Right lobe of liver (tissue), 6 donors: ENCODE measurements around the gene ADAMTS7. TPM values are rescaled to one million over a fixed set of nuclear protein-coding genes. Genes with fewer than 3 reads are reported as not detected.
A peak's percentile ranks its signal among the peaks of the same experiment; 100 is the strongest.
"Not testable (repeated sequence)": the region's sequence is repeated elsewhere in the genome, so short reads cannot be mapped to it uniquely, and the experiment has no call there.

ENCODE experiments used
- ATAC-seq, 4 donors: fragments of 200-7000 bp; cut with Tn5 transposase; one replicate each; pipeline ENCODE4 v1.9.1; 2020; ENCODE audit warnings: mild to moderate bottlenecking in 4 of 4, moderate library complexity in 4 of 4
- DNase-seq, 3 donors: peaks; one replicate each; pipeline ENCODE4 v3.0.0-alpha.2; 2020
- H3K27ac ChIP-seq, 3 donors: fragments of 200-600 bp; one replicate each; pipeline ENCODE4 v1.8.0; 2022
- H3K27me3 ChIP-seq, 2 donors: fragments of 200-600 bp; one replicate each; pipeline ENCODE4 v1.8.0; 2022
- H3K36me3 ChIP-seq, 4 donors: fragments of 200-600 bp; sonication (generic) in 1 of 4; one replicate each; pipeline versions ENCODE4 v1.5.1 to v1.8.0; 2017 to 2022; ENCODE audit warnings: control low read depth in 1 of 4
- H3K4me1 ChIP-seq, 4 donors: fragments of 200-600 bp; sonication (generic) in 1 of 4; one replicate each; pipeline versions ENCODE4 v1.5.1 to v1.8.0; 2017 to 2022; ENCODE audit warnings: control low read depth in 1 of 4
- H3K4me3 ChIP-seq, 3 donors: fragments of 200-600 bp; one replicate each; pipeline ENCODE4 v1.8.0; 2022
- H3K9me3 ChIP-seq, 4 donors: fragments of 200-600 bp; sonication (generic) in 1 of 4; one replicate each; pipeline versions ENCODE4 v1.5.1 to v1.8.0; 2017 to 2022; ENCODE audit warnings: control low read depth in 1 of 4
- CTCF ChIP-seq, 4 donors: fragments of 200-600 bp in 3 of 4; fragments of 450-650 bp in 1 of 4; IDR thresholded peaks; one replicate each; pipeline versions ENCODE4 v1.5.1 to v1.8.0; 2016 to 2022; ENCODE audit warnings: antibody characterized with exemption in 4 of 4, mild to moderate bottlenecking in 2 of 4
- POLR2A ChIP-seq: fragments of 450-650 bp; IDR thresholded peaks from one replicate; pipeline ENCODE4 v1.6.1; 2017; ENCODE audit warnings: antibody characterized with exemption, mild to moderate bottlenecking
- WGBS: methylation state at CpG from one replicate; pipeline ENCODE4 v1.1.6; 2018; ENCODE audit warnings: low coverage, low lambda C conversion rate; ENCODE audit not compliant: insufficient coverage; ENCODE audit errors: missing lambda C conversion rate; 5-methylcytosine and 5-hydroxymethylcytosine counted together
- intact Hi-C, 2 donors: fragments of 100-400 bp; cut with DNase I; formaldehyde crosslinking; loops; one replicate each; pipeline versions ENCODE4 v1.11.2 to v1.14.1; 2022
- total RNA-seq, 6 experiments: library from RNA; depleted of rRNA in 2 of 6; stranded (reverse); fragments of >200 nt in 2 of 6; fragmentation: NEBNext Ultra II Directional in 3 of 6; extraction: Animal tissue kit (Norgen Biotek cat#: 25700) in 3 of 6; gene quantifications; one replicate each; pipeline versions ENCODE4 v1.1.0 to v1.2.4, GENCODE V29; 2016 to 2023
- donor health status: DM: no; HTN: yes; CAD: no.
- donor health status: DM: no; HTN: no; CAD: no.
- donor health status: DM: no; HTN: no; CAD: no.
- donor health status: DM: no; HTN: yes; CAD: no.
- donor health status: DM: no; HTN: yes; CAD: no.

ADAMTS7 gene
- total RNA-seq, 6 experiments from 2014 or later, result 0.49 to 1.4 (median 1.1) TPM

GRCh38 chr15:78790027-78790426 is 21.2 kb downstream of the ADAMTS7 start:
- H3K27me3 ChIP-seq, result no peaks in the 10 kb centered on the region
- no peak overlapping the region for H3K27ac ChIP-seq
- TF ChIP-seq POLR2A, result no peak
- TF ChIP-seq CTCF (IDR thresholded peaks at IDR 0.05), result no peak
- H3K9me3 ChIP-seq, result no peaks in the 10 kb centered on the region
- H3K4me1 ChIP-seq, result no peaks in the 10 kb centered on the region
- DNase-seq (no peak), ATAC-seq (no peak)
- no peaks in the 10 kb centered on the region for H3K36me3 ChIP-seq
- H3K4me3 ChIP-seq, result no peak overlapping the region
- intact Hi-C loops, result no loop called here
- 55% methylated on average over 4 of the region's 4 CpGs for WGBS

- Histone ChIP-seq H3K4me3 (no peak overlapping the region), H3K4me1 (no peaks in the 10 kb centered on the region), H3K27me3 (no peaks in the 10 kb centered on the region), H3K27ac (no peak overlapping the region), H3K9me3 (no peaks in the 10 kb centered on the region), H3K36me3 (no peaks in the 10 kb centered on the region)
- intact Hi-C loops, result no loop called here
- WGBS, result no CpG with 5 or more reads among the region's 17 CpGs
- TF ChIP-seq POLR2A (no peak), CTCF (IDR thresholded peaks at IDR 0.05) (no peak)
- ATAC-seq (peak in 1 of 4 donors; percentile 7), DNase-seq (no peak)
Measured at GRCh38 chr15:78789615-78790014, 21.6 kb downstream of the ADAMTS7 start.

- H3K4me1 ChIP-seq, result no peaks in the 10 kb centered on the region
- TF ChIP-seq POLR2A (no peak), CTCF (IDR thresholded peaks at IDR 0.05) (no peak)
- no peak for DNase-seq
- H3K4me3 ChIP-seq, result no peak overlapping the region
- H3K9me3 ChIP-seq, result no peaks in the 10 kb centered on the region
- H3K36me3 ChIP-seq, result no peaks in the 10 kb centered on the region
- 57% methylated on average over 2 of the region's 14 CpGs for WGBS
- intact Hi-C loops, result no loop called here
- no peaks in the 10 kb centered on the region for H3K27me3 ChIP-seq
- no peak overlapping the region for H3K27ac ChIP-seq
- no peak for ATAC-seq
Measured at GRCh38 chr15:78788016-78788660, 23.1 kb downstream of the ADAMTS7 start.

GRCh38 chr15:78782402-78782801 is 28.9 kb downstream of the ADAMTS7 start:
- H3K4me1 ChIP-seq, intact Hi-C loops, ATAC-seq, DNase-seq, H3K4me3 ChIP-seq, H3K9me3 ChIP-seq, H3K36me3 ChIP-seq, H3K27ac ChIP-seq, H3K27me3 ChIP-seq: not testable (repeated sequence)
- WGBS, result 71% methylated on average over 1 of the region's 2 CpGs

- DNase-seq, result not testable (repeated sequence)
- 70% methylated on average over 2 of the region's 4 CpGs for WGBS
Measured at GRCh38 chr15:78781381-78781780, 29.9 kb downstream of the ADAMTS7 start.

GRCh38 chr15:78779975-78780374 is 31.3 kb downstream of the ADAMTS7 start:
- H3K27me3 ChIP-seq, H3K4me1 ChIP-seq, H3K9me3 ChIP-seq, H3K4me3 ChIP-seq, DNase-seq, H3K36me3 ChIP-seq, intact Hi-C loops, H3K27ac ChIP-seq: not testable (repeated sequence)
- WGBS, result no CpG with 5 or more reads among the region's 9 CpGs
- ATAC-seq, result peak; percentile 4 to 58 (median 51)

More at GRCh38 chr15:78781381-78781780, 29.9 kb downstream of the ADAMTS7 start:
- ATAC-seq, H3K27me3 ChIP-seq, H3K4me3 ChIP-seq, H3K4me1 ChIP-seq, H3K27ac ChIP-seq, intact Hi-C loops, H3K36me3 ChIP-seq, H3K9me3 ChIP-seq: not testable (repeated sequence)

GRCh38 chr15:78779176-78779785 is 32.0 kb downstream of the ADAMTS7 start:
- H3K27ac ChIP-seq, intact Hi-C loops, H3K4me3 ChIP-seq, DNase-seq, ATAC-seq, H3K36me3 ChIP-seq, H3K27me3 ChIP-seq, H3K4me1 ChIP-seq, H3K9me3 ChIP-seq: not testable (repeated sequence)
- WGBS, result 60% methylated on average over 1 of the region's 11 CpGs
